ENCODE data around the gene GGTA1.
"Not testable (repeated sequence)": the region's sequence is repeated elsewhere in the genome, so short reads cannot be mapped to it uniquely, and the experiment has no call there.

GGTA1 gene

GRCh38 chr9:121466142-121466541 lies 33.5 kb downstream of the GGTA1 start:
- no peak for TF ChIP-seq CTCF (conservative IDR thresholded peaks at IDR 0.05; ENCODE audit: low read depth)
- ChIA-PET CTCF (no interaction called here), POLR2A (ENCODE audit: low non-redundant PET) (no interaction called here)

GRCh38 chr9:121464968-121465367 lies 34.7 kb downstream of the GGTA1 start:
- no peak overlapping the region for H3K27ac ChIP-seq
- CTCF ChIA-PET: no interaction called here
- no peak for DNase-seq (ENCODE audit: low spot score)
- POLR2A ChIA-PET (ENCODE audit: low non-redundant PET): no interaction called here
- TF ChIP-seq CTCF (conservative IDR thresholded peaks at IDR 0.05; ENCODE audit: low read depth): no peak

More at GRCh38 chr9:121466142-121466541, 33.5 kb downstream of the GGTA1 start:
- DNase-seq (ENCODE audit: low spot score): no peak
- H3K27ac ChIP-seq: no peak overlapping the region

- no peak overlapping the region for H3K27ac ChIP-seq
- CTCF ChIA-PET: interaction anchor here (0.6 to 1.2 kb wide), 3 partner anchors 9 to 260 kb away, joined by 3 to 5 read pairs (median 4); no protein-coding TSS in a partner anchor
- DNase-seq (ENCODE audit: low spot score): no peak
- TF ChIP-seq CTCF (conservative IDR thresholded peaks at IDR 0.05; ENCODE audit: low read depth): no peak; the same call in none of the 2 replicates
- POLR2A ChIA-PET (ENCODE audit: low non-redundant PET): no interaction called here
Observed at GRCh38 chr9:121463026-121463807, 36.4 kb downstream of the GGTA1 start.

GRCh38 chr9:121459513-121459912 lies 40.1 kb downstream of the GGTA1 start:
- no peak overlapping the region for H3K27ac ChIP-seq
- no peak for DNase-seq (ENCODE audit: low spot score)
- POLR2A ChIA-PET (ENCODE audit: low non-redundant PET): no interaction called here
- no peak for TF ChIP-seq CTCF (conservative IDR thresholded peaks at IDR 0.05; ENCODE audit: low read depth)
- CTCF ChIA-PET: interaction anchor here (0.6 kb wide), 2 partner anchors 73 to 175 kb away, joined by 3 to 5 read pairs; no protein-coding TSS in a partner anchor

- CTCF ChIA-PET; DNase-seq (ENCODE audit: low spot score); H3K27ac ChIP-seq; POLR2A ChIA-PET (ENCODE audit: low non-redundant PET): not testable (repeated sequence)
Observed at GRCh38 chr9:121458449-121458848, 41.2 kb downstream of the GGTA1 start.

- no peak for DNase-seq (ENCODE audit: low spot score)
- TF ChIP-seq CTCF (conservative IDR thresholded peaks at IDR 0.05; ENCODE audit: low read depth): no peak
- ChIA-PET POLR2A (ENCODE audit: low non-redundant PET) (no interaction called here), CTCF (interaction anchor here (0.6 to 1.0 kb wide), 3 partner anchors 15 to 136 kb away, joined by 3 to 4 read pairs (median 3); no protein-coding TSS in a partner anchor)
- H3K27ac ChIP-seq: no peak overlapping the region
Observed at GRCh38 chr9:121455527-121456239, 44.0 kb downstream of the GGTA1 start.

GRCh38 chr9:121454972-121455371 lies 44.7 kb downstream of the GGTA1 start:
- CTCF ChIA-PET: interaction anchor here (0.7 kb wide), 1 partner anchor 43 kb away, joined by 3 read pairs; no protein-coding TSS in a partner anchor
- POLR2A ChIA-PET (ENCODE audit: low non-redundant PET): no interaction called here

More at GRCh38 chr9:121454972-121455371, 44.7 kb downstream of the GGTA1 start:
- no peak for DNase-seq (ENCODE audit: low spot score)
- no peak overlapping the region for H3K27ac ChIP-seq
- no peak for TF ChIP-seq CTCF (conservative IDR thresholded peaks at IDR 0.05; ENCODE audit: low read depth)
